Measurements from ENCODE around the gene ATIC.
A peak's percentile ranks its signal among the peaks of the same experiment; 100 is the strongest.
"Not testable (repeated sequence)": the region's sequence is repeated elsewhere in the genome, so short reads cannot be mapped to it uniquely, and the experiment has no call there.

ATIC gene

DNA sequence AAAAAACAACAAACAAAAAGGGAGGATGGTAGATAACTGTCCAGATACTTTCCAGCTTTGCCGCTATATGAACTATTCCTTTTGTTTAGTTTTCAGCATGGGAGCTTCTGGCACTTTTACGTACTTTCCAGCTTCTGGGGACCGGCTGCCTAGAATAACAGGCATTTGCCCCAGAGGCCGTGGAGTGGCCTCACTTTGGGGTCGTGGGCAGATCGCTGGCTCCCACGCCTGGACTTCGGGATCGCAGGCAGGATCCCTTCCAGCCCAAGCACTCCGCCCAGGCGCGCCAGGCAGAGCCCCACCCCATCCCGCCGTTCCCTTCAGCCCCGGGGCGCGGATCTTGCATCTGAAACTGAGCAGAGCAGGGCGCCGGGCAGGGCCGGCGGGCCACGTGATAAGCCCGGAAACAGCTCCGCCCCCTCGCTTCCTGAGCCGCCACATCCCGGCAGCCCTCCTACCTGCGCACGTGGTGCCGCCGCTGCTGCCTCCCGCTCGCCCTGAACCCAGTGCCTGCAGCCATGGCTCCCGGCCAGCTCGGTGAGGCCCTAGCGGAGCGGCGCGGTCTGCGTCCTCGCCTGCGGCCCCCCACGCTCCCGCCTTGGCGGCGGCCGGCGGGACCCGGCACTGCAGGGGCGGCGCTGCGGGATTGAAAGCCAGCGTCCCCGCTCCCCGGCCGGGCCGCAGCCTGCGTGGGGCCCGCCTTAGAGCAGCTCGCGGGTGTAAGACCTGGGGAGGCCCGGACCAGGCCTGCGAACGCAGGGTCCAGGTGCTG is at the start of gene ATIC:
ATIC (plus strand) TSS at position 435 of the 772 bp plus-strand sequence; CDS start at position 519, 84 bp downstream.
- peak; percentile 70 to 84 (median 73) for DNase-seq (ENCODE audit: low read depth in 3 of 3, low spot score in 1 of 3)

- no peak for DNase-seq (ENCODE audit: low read depth in 3 of 3, low spot score in 1 of 3)
Observed at GRCh38 chr2:215262303-215262702, 49.6 kb upstream of the ATIC start.

DNA sequence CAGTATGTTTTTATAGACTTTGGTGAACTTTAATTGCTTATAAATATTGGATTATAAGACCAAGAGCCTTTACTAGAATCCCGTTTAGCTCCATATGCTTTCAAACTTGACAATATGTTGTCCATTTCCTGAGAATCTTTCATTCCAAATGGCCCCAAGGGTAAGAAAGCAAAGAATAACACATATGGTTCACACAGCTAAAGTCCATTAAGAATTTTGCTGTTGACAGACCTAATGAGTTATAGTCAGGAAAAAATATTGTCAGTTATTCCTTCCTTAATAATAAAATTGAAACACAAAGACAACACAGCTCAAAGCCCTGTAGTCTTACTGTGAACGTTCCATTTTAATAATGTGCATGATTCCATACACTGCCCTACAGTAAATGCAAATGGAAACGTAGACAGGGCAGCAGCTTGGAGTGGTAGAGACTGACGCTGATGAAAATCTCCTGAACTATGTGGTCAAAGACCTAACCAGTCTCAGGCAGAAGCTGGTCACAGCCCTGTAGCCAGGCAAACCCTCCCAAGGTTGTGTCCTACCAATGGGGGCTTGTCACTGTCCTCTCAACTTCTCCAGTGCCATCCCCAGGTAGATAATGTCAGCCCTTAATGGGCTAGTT is 49.0 kb upstream of the ATIC start:
- no peak for DNase-seq (ENCODE audit: low read depth in 3 of 3, low spot score in 1 of 3)

DNA sequence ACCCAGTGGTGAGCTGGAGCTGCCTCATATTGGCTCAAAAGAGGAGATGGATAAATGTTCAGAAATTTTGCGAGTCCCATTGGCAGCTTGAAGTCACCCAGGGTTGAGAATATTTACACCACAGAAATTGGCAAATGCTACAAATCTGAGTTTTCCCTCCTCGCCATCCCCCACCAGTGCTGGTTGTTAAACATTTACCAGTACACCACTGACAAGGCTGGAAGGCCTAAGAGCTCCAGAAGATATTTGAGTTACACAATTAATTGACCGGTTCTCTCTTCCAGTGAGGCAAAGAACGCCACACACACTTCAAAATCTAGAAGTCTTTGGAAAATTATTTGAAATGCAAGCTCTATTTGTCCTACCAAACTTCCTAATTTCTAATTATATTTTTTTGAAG is 47.5 kb upstream of the ATIC start:
- no peak for DNase-seq (ENCODE audit: low read depth in 3 of 3, low spot score in 1 of 3)

DNA sequence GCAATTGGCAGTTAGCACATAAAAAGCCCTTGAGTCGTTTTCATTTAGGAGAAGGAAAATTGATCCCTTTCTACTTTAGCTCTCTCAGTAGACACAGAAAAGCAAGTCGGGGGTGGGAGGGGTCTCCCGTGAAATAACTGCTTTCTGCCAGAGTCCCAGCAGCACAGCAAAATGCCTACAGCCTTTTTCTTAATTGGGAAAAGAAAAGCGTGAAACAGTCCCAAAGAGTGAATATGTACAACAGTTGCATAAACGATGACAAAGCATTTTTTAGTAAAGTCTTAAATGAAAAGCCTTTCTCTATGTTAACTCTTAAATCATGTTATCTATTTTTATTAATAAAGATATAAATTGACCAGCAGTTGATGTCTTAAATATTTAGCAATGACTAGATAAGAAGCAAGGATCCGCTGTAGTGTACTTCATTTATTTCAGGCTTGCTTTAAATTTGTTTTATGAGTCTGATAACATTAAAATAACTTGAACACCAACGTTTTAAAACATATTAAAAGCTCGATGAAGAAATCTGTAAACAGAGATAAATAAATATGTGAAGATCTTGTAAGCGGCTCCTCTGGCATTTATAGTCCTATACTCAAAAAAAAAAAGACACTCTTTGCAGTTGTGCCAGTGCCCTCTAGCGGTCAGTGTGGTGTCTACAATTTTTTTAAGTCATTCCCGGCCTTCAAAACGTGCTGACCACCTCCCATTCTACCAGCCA is 42.3 kb upstream of the ATIC start:
- DNase-seq (ENCODE audit: low read depth in 3 of 3, low spot score in 1 of 3): peak; percentile 8 to 13 (median 9)

- no peak for DNase-seq (ENCODE audit: low read depth in 3 of 3, low spot score in 1 of 3)
Observed at GRCh38 chr2:215270118-215270451, 41.8 kb upstream of the ATIC start.

DNA sequence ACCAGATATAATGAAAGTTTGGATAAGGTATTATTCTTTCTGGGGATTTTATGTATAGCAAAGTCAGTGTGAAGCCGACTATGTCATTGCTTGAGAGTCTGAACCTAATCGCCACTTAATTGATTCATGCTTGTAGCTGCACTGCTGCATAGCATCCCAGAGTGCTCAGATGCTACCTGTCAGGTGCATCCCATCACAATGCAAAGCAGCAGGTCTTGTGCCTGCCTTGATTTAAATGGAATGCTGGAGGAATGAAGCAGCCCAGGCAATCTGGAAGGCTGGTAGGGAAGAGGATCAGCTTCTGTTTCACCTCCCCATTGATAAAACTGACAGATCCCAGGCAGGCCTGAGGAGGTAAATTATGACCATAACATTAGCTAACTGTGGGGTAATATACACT is 40.4 kb upstream of the ATIC start:
- no peak for DNase-seq (ENCODE audit: low read depth in 3 of 3, low spot score in 1 of 3)

- DNase-seq (ENCODE audit: low read depth in 3 of 3, low spot score in 1 of 3): no peak
Observed at GRCh38 chr2:215272918-215273317, 38.9 kb upstream of the ATIC start.

GRCh38 chr2:215274829-215275228 is 37.0 kb upstream of the ATIC start:
- DNase-seq (ENCODE audit: low read depth in 3 of 3, low spot score in 1 of 3): no peak

DNA sequence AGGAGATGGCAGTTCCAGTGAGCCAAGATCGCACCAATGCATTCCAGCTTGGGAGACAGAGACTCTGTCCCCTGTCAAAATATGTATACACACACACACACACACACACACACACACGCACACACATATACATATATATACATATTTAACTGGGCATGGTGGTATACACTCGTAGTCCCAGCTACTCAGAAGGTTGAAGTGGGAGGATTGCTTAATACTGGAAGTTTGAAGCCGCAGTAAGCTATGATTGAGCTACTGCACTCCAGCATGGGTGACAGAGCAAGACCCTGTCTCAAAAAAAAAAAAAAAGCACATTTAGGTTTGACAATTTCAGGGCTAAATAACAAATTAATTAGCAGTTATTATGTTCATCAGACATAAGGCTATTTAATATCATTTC is 36.0 kb upstream of the ATIC start:
- no peak for DNase-seq (ENCODE audit: low read depth in 3 of 3, low spot score in 1 of 3)

DNA sequence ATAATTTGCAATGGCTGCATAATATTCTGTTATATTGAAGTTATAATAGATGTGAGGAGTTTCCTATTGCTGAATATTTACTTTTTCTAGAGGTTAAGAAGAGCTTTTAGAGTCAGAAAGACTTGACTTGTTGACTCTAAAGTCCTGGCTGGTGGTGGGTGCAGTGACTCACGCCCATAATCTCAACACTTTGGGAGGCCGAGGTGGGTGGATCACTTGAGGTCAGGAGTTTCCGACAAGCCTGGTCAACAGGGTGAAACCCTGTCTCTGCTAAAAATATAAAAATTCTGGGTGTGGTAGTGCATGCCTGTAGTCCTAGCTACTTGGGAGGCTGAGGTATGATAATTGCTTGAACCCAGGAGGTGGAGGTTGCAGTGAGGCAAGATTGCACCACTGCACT is 33.9 kb upstream of the ATIC start:
- no peak for DNase-seq (ENCODE audit: low read depth in 3 of 3, low spot score in 1 of 3)

DNA sequence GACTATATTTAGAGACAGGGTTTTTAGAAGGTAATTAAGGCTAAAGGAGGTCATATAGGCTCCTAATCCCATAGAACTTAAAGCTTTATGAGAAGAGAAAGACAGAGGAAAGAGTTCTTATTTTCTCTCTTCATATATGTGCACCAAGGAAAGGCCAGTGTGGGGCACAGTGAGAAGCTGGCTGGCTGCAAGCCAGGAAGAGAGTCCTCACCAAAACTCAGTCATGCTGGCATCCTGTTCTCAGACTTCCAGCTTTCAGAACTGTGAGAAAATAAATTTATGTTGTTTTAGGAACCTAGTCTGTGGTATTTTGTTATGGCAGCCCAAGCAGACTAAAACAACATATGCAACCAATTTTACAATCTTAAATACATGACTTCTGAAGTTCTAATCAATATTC is 31.5 kb upstream of the ATIC start:
- DNase-seq (ENCODE audit: low read depth in 3 of 3, low spot score in 1 of 3): no peak

GRCh38 chr2:215283221-215283620 is 28.6 kb upstream of the ATIC start:
- no peak for DNase-seq (ENCODE audit: low read depth in 3 of 3, low spot score in 1 of 3)

- no peak for DNase-seq (ENCODE audit: low read depth in 3 of 3, low spot score in 1 of 3)
Observed at GRCh38 chr2:215286309-215286708, 25.6 kb upstream of the ATIC start.

DNA sequence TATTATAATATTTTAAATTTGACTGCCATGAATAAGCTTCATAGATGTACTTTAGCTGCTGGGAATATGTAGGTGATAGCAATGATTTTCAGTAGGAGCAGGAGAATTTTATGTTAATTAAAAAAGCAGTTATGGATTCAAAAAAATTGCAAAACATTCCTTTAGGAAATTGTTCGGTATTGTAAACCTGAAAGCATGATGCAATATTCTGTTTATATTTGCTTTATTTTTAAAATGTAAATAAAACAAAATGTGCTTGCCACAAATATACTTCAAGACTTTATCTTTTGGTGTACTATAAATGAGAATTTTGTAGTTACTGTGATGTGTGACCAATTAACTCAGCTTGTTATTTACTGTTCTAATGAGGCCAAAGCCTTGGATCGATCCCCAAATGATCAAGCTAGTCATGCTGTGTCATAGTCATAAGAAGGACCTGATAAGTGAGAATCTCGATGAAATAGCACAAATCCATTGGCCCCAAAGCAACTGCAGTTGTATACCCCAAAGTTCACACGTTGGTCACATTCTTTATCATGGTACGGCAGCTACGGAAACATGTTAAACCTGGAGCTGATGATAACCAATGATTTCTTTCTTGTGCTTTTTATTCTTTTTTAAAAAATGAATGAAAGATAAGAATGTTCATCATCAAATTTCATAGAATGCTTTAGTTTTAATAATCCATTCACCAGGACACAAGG is 23.6 kb upstream of the ATIC start:
- no peak for DNase-seq (ENCODE audit: low read depth in 3 of 3, low spot score in 1 of 3)

DNA sequence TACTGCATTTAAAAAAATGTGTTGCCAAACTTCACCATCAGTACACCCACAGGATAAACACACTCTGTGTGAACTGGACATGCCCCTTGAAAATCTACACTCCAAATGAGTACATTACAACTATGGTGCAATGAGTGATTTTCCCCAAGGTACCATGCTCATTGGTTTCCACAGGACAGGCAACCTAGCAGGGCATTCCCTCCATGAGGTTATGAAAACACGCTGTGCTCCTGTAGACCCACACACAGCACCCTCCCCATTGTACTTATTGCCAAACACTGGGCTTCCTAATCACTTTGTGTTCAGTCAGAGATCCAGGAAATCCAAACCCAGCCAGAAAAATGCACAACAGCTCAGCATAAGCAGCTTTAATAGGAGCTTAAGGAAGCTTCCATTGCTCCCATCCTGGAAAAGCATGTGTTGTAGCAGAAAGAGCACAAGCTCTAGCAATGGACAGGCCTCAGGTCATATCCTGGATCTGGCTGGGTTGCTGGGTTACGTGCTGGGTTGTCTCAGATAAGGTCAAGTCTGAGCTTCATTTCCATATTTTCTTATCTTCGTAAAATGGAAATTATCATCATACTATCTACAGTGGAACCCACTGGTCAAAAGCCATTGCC is 20.8 kb upstream of the ATIC start:
- no peak for DNase-seq (ENCODE audit: low read depth in 3 of 3, low spot score in 1 of 3)

GRCh38 chr2:215293879-215294278 is 18.0 kb upstream of the ATIC start:
- DNase-seq (ENCODE audit: low read depth in 3 of 3, low spot score in 1 of 3): no peak

DNA sequence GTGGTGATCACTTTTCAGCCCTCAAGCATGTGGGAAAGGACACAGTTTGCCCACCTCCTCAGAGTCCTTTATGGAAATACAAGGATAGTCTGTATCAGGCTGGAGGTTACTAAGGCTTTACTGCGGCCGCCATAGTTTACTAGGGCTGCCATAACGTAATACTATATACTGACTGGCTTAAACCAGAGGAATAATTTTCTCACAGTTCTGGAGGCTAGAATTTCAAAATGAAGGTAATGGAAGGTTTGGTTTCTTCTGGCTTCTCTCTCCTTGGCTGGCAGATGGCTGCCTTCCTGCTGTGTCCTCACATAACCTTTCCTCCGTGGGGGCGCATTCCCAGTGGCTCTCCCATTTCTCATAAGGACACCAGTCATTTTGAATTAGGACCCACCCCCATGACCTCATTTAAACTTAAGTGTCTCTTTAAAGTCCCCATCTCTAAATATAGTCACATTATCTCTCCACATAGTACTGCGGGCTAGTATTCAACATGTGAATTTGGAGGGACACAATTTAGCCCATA is 12.5 kb upstream of the ATIC start:
- no peak for DNase-seq (ENCODE audit: low read depth in 3 of 3, low spot score in 1 of 3)

DNA sequence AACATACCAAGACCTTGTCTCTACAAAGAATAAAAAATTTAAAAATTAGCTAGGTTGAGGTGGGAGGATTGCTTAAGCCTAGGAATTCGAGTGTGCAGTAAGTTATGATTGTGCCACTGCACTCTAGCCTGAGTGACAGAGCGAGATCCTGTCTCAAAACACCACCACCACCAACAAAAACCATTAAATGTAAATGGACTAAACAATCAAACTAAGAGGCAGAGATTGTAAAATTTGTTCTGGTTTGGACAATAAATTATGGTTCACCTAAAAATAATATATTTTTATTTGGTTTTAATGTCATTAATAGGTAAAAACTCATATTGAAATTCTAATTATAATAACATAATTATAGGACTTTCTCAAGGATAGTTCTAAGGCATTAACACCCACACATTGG is 9.9 kb upstream of the ATIC start:
- no peak for DNase-seq (ENCODE audit: low read depth in 3 of 3, low spot score in 1 of 3)

- not testable (repeated sequence) for DNase-seq (ENCODE audit: low read depth in 3 of 3, low spot score in 1 of 3)
Observed at GRCh38 chr2:215311259-215311624, 617 bp upstream of the ATIC start.

GRCh38 chr2:215313255-215313613 is 1.4 kb downstream of the ATIC start:
- DNase-seq (ENCODE audit: low read depth in 3 of 3, low spot score in 1 of 3): no peak
